ENCODE data around the gene ZNF396.

The ZNF396 gene

GRCh38 chr18:35343488-35343935 is 33.6 kb downstream of the ZNF396 start:
- DNase-seq (ENCODE audit: low read depth in 2 of 3, low spot score in 2 of 3), result no peak

GRCh38 chr18:35337286-35337685 is 39.9 kb downstream of the ZNF396 start:
- no peak for DNase-seq (ENCODE audit: low read depth in 2 of 3, low spot score in 2 of 3)

DNA sequence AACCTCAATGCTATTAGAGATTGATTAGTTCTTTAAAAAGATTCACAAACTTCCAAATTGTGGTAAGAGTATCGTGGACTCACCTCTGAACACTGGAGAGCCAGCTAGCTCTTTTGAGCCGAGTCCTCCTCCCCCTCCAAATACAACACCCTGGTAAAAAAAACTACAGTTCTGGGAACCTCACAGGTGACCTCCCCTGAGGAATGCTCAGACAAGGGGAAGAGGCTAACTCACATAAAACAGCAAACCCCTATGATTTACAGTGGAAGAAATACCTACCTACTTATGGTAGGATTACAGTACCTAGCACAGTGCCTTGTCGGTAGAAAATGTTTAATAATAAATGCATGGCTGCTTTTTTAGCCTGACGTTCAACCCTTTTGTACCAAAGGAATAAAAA is 41.3 kb downstream of the ZNF396 start:
- no peak for DNase-seq (ENCODE audit: low read depth in 2 of 3, low spot score in 2 of 3)

DNA sequence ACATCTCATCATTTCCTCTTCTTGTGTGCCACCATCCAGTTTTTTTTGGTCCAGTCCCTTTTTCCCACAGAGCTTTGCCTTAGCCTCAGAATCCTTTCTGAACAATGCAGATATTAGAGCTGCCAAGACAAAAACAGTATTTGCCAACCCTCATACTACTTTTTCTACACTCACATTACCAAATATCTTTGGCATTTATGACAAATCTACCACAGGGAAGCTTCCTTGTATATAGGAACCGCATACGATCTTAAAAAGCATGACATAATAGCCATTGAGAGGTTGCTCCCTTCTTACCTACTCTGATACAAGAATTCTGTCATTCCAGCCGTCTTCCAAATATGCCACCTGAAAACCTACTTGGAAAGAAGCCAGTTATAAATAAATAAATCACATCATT is 42.3 kb downstream of the ZNF396 start:
- DNase-seq (ENCODE audit: low read depth in 2 of 3, low spot score in 2 of 3), result no peak

DNA sequence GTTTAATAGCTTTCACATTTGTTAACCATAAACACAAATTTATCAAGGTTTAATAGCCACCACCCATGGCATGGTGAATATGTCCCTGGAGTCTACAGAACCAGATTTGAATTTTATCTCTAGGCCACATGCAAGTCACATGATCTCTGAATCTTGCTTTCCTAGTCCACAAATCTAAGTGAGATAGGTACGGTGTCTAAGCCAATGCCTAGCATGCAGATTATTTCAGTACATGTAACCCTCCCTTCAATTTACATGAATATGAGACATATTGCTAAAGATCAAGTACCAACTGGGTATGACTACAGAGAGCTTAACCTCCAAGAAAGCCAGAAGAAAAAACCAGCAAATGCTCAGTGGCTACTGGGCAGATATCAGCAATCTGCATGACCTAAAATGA is 42.9 kb downstream of the ZNF396 start:
- no peak for DNase-seq (ENCODE audit: low read depth in 2 of 3, low spot score in 2 of 3)

DNA sequence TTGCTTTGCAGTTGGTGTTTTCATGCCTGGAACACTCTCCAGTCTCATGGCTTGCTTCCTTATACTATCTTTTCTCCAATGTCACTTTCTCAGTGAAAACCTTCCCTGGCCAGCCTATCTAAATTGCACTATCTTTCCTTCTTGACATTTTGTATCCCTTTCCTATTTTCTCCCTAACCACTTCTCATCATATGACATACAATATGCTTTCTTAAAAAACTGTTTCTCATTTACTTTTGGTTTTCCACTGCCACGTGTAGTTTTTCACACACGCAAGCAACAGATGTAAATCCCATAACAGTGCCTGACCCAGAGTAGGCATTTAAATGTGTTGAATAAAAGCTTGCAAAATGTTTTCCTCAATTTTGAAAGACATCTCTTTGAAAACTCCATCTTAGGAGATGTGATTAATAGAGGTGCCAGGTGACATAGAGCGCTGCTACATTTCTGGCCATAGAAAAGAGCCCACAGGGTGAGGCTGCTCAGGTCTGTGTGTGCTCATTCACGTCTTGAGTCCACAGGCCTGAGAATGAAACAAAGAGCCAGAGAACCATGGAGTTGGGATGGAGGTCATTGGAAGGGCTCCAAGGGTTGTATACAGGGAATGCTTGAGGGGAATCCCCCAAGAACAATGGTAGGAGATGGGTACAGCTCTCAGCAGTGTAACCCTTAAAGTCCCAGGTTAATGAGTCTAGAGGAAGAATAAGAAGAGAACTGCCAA is 45.6 kb downstream of the ZNF396 start:
- no peak for DNase-seq (ENCODE audit: low read depth in 2 of 3, low spot score in 2 of 3)

DNA sequence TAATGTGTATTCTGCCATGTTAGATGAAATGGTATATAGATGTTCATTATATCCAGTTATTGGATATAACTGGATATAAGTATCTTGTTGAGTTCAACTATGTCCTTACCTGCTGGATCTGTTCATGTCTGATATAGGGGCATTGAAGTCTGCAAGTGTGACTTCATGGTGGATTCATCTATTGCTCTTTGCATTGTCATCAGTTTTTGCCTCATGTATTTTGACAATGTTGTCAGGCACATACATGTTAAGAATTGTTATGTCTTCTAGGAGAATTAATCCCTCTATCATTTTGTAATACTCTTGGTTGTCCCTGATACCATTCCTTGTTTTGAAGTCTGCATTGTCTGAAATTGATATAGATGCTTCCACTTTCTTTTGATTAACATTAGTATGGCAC is 48.3 kb downstream of the ZNF396 start:
- no peak for DNase-seq (ENCODE audit: low read depth in 2 of 3, low spot score in 2 of 3)

GRCh38 chr18:35326695-35327387 is 50.3 kb downstream of the ZNF396 start:
- no peak for DNase-seq (ENCODE audit: low read depth in 2 of 3, low spot score in 2 of 3)

GRCh38 chr18:35324926-35325655 is 52.0 kb downstream of the ZNF396 start:
- DNase-seq (ENCODE audit: low read depth in 2 of 3, low spot score in 2 of 3), result no peak

GRCh38 chr18:35322486-35323458 is 54.4 kb downstream of the ZNF396 start:
- DNase-seq (ENCODE audit: low read depth in 2 of 3, low spot score in 2 of 3), result no peak
